MCF 10A (cell line): ENCODE data around the gene AAR2. TPM values are rescaled to one million over a fixed set of nuclear protein-coding genes. Genes with fewer than 3 reads are reported as not detected.

Experiments
- BruUV-seq: library from RNA; stranded (reverse); fragments of 400-500 nt; replicated peaks from 2 replicates; lab custom pipeline; 2021; lab: Mats Ljungman, UMichigan
- CTCF ChIA-PET: fragments of 300-600 bp; sonication (Branson Sonifier 250); formaldehyde crosslinking; extraction: SDS; loops from one replicate; lab custom pipeline; 2021; ENCODE audit warnings: antibody characterized with exemption, inconsistent platforms; lab: Yijun Ruan, JAX
- POLR2A ChIA-PET: fragments of 300-600, 350-650 bp; sonication (Branson Sonifier 250); formaldehyde crosslinking; extraction: SDS; loops from one replicate; lab custom pipeline; 2020; ENCODE audit warnings: antibody characterized with exemption, inconsistent platforms; lab: Yijun Ruan, JAX
- DNase-seq: peaks from one replicate; pipeline ENCODE4 v3.0.0-alpha.2; 2018; ENCODE audit not compliant: unreplicated experiment
- H3K27ac Mint-ChIP-seq: one replicate; pipeline ENCODE4 v1.8.0; 2022; ENCODE audit warnings: mild to moderate bottlenecking, low read depth, mixed read lengths; ENCODE audit not compliant: unreplicated experiment
- H3K27me3 Mint-ChIP-seq: one replicate; pipeline ENCODE4 v1.8.0; 2022; ENCODE audit warnings: mixed read lengths; ENCODE audit not compliant: insufficient read depth, unreplicated experiment
- H3K36me3 Mint-ChIP-seq: one replicate; pipeline ENCODE4 v1.8.0; 2022; ENCODE audit warnings: mild to moderate bottlenecking, moderate library complexity, mixed read lengths; ENCODE audit not compliant: insufficient read depth, unreplicated experiment
- H3K4me1 Mint-ChIP-seq: one replicate; pipeline ENCODE4 v1.8.0; 2022; ENCODE audit warnings: mixed read lengths; ENCODE audit not compliant: insufficient read depth, unreplicated experiment
- H3K4me3 Mint-ChIP-seq: one replicate; pipeline ENCODE4 v1.8.0; 2022; ENCODE audit warnings: mild to moderate bottlenecking, moderate library complexity, mixed read lengths; ENCODE audit not compliant: unreplicated experiment
- H3K9me3 Mint-ChIP-seq: one replicate; pipeline ENCODE4 v1.8.0; 2022; ENCODE audit warnings: mixed read lengths; ENCODE audit not compliant: unreplicated experiment
- CTCF ChIP-seq: fragments of 200-600 bp; IDR thresholded peaks from one replicate; pipeline ENCODE4 v1.8.0; 2022; ENCODE audit warnings: antibody characterized with exemption, mild to moderate bottlenecking; ENCODE audit not compliant: unreplicated experiment
- intact Hi-C: fragments of 100-400 bp; cut with micrococcal nuclease; formaldehyde crosslinking; loops from 2 replicates; pipeline ENCODE4 v1.14.1; 2022
- total RNA-seq: library from RNA; stranded (reverse); gene quantifications from 2 replicates; pipeline ENCODE4 v1.2.3, GENCODE V29; 2022

Gene AAR2
- total RNA-seq, 1 experiment from 2014 or later = 21.0 TPM

GRCh38 chr20:36197271-36197670, 39.0 kb upstream of the AAR2 start:
- CTCF ChIA-PET = interaction anchor here (1.0 to 9.6 kb wide), 7 partner anchors 10 to 245 kb away, joined by 3 to 196 read pairs (median 33); no protein-coding TSS in a partner anchor
- TF ChIP-seq CTCF = no peak
- Mint-ChIP-seq H3K27ac (no peak overlapping the region), H3K4me1 (no peaks in the 10 kb centered on the region), H3K36me3 (no peaks in the 10 kb centered on the region), H3K9me3 (no peaks in the 10 kb centered on the region), H3K4me3 (no peak overlapping the region), H3K27me3 (no peaks in the 10 kb centered on the region)
- intact Hi-C loops = no loop called here
- DNase-seq = no peak
- no TSS peak for BruUV-seq
- POLR2A ChIA-PET = interaction anchor here (0.5 to 0.6 kb wide), 2 partner anchors 17 to 71 kb away, joined by 3 read pairs; no protein-coding TSS in a partner anchor

- CTCF ChIA-PET = interaction anchor here (0.5 to 9.6 kb wide), 66 partner anchors 8 to 1114 kb away, joined by 3 to 196 read pairs (median 4); partner anchors contain the start of gene SCAND1
- no peak overlapping the region for H3K4me3 Mint-ChIP-seq
- H3K27me3 Mint-ChIP-seq = no peaks in the 10 kb centered on the region
- peak; percentile 78 for DNase-seq
- H3K4me1 Mint-ChIP-seq = no peaks in the 10 kb centered on the region
- intact Hi-C loops = loop anchor here (1.0 to 5.0 kb wide), 3 partner anchors 43 to 718 kb away; no protein-coding TSS in a partner anchor
- POLR2A ChIA-PET = interaction anchor here (0.6 to 0.7 kb wide), 4 partner anchors 37 to 208 kb away, joined by 3 read pairs; partner anchors contain the start of gene AAR2
- peak; percentile 84 for TF ChIP-seq CTCF
- BruUV-seq = no TSS peak
- H3K36me3 Mint-ChIP-seq = no peaks in the 10 kb centered on the region
- H3K27ac Mint-ChIP-seq = no peak overlapping the region
- no peaks in the 10 kb centered on the region for H3K9me3 Mint-ChIP-seq
Observed at GRCh38 chr20:36199345-36200257, 36.7 kb upstream of the AAR2 start.

- no peaks in the 10 kb centered on the region for H3K4me1 Mint-ChIP-seq
- peak overlapping the region; percentile 31 for H3K27ac Mint-ChIP-seq
- intact Hi-C loops = loop anchor here (5.0 kb wide), 1 partner anchor 717 kb away; no protein-coding TSS in a partner anchor
- no TSS peak for BruUV-seq
- no peak for DNase-seq
- ChIA-PET CTCF (interaction anchor here (0.6 to 9.6 kb wide), 43 partner anchors 10 to 1115 kb away, joined by 3 to 196 read pairs (median 4); partner anchors contain the start of gene SCAND1), POLR2A (no interaction called here)
- no peaks in the 10 kb centered on the region for H3K9me3 Mint-ChIP-seq
- no peak for TF ChIP-seq CTCF
- H3K27me3 Mint-ChIP-seq = no peaks in the 10 kb centered on the region
- H3K4me3 Mint-ChIP-seq = no peak overlapping the region
- H3K36me3 Mint-ChIP-seq = no peaks in the 10 kb centered on the region
Observed at GRCh38 chr20:36200451-36200850, 35.8 kb upstream of the AAR2 start.

- no peaks in the 10 kb centered on the region for H3K4me1 Mint-ChIP-seq
- intact Hi-C loops = loop anchor here (5.0 kb wide), 1 partner anchor 716 kb away; no protein-coding TSS in a partner anchor
- no peak for TF ChIP-seq CTCF
- H3K9me3 Mint-ChIP-seq = no peaks in the 10 kb centered on the region
- CTCF ChIA-PET = interaction anchor here (0.6 to 9.6 kb wide), 21 partner anchors 10 to 707 kb away, joined by 3 to 196 read pairs (median 12); no protein-coding TSS in a partner anchor
- H3K4me3 Mint-ChIP-seq = no peak overlapping the region
- no peaks in the 10 kb centered on the region for H3K36me3 Mint-ChIP-seq
- peak overlapping the region; percentile 31 for H3K27ac Mint-ChIP-seq
- no peaks in the 10 kb centered on the region for H3K27me3 Mint-ChIP-seq
- DNase-seq = no peak
- no TSS peak for BruUV-seq
- POLR2A ChIA-PET = interaction anchor here (1.2 to 1.3 kb wide), 2 partner anchors 9 to 210 kb away, joined by 3 read pairs; no protein-coding TSS in a partner anchor
Observed at GRCh38 chr20:36201198-36201597, 35.1 kb upstream of the AAR2 start.
